Muscle of arm (tissue), 12 donors: ENCODE data around the gene PGC. TPM values are rescaled to one million over a fixed set of nuclear protein-coding genes. Genes with fewer than 3 reads are reported as not detected.
"Not testable (repeated sequence)": the region's sequence is repeated elsewhere in the genome, so short reads cannot be mapped to it uniquely, and the experiment has no call there.

Experiments
- DNase-seq: peaks from one replicate; pipeline ENCODE4 v3.0.0-alpha.2; 2013
- polyA plus RNA-seq, 12 donors: library from polyadenylated mRNA; unstranded; fragments of 120-200 nt; gene quantifications; one replicate each; pipeline ENCODE4 v1.2.1, GENCODE V29; 2013; ENCODE audit not compliant: insufficient read length in 12 of 12

Gene PGC
- polyA plus RNA-seq, 12 donors: not detected

DNA sequence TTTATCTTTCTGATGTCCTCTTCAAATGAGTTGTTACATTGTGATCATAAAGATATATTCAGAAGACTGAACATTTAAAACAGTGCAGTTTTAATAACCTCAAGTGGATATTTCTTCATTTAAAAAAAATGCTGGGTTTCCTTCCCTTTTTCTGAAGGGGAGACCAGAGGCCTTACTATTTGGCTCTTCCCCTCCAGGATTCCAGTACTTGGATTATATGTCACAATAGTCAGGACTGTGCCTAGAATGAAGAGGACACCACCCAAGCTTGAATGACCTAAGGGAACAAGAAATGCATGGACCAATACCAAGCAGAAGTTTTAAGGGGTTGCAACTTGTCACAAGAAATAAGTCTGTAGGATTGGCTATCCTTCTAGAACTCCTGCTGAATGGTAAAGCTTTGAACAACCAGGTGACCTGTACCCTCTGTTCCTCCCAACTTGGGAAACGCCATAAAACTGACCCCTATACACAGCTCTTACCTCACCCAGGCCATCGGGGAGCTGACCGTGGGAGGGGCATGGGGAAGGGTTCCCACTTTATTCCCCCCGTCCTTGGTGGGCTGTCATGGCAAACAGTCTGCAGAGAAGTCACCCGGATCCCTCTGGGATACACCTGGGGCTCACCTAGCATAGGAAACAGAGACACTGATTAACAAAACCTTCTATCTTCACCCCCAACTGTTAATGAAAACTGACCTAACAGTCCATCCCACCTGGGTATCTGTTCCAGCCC lies 30.5 kb upstream of the PGC start:
- no peak for DNase-seq

DNA sequence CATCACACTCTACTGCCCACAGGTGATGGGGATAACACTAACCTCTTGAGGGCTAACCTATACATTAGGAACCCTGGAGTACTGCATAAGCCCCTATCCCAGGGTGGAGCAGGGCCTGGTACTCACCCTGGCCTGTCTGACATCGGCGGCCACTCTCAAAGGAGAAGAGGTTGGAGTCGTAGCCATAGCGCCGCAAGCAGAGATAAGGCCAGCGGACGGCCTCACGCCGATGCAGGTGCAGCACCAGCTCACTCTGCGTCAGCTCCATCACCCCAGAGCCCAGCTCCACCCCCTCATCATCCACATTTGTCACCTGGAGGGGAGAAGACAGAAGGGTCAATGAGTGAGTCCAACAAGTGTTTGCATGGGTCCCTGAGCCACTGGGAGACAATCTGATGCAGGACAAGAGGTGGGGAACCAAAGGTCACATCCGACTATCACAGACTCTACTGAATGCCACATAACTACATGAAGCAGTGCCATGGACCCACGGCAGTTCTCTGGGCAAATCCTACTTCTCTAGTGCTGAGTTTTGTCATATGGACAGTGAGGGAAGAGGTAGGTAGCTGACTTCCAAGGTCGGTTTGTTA lies 28.2 kb upstream of the PGC start:
- DNase-seq: no peak

DNA sequence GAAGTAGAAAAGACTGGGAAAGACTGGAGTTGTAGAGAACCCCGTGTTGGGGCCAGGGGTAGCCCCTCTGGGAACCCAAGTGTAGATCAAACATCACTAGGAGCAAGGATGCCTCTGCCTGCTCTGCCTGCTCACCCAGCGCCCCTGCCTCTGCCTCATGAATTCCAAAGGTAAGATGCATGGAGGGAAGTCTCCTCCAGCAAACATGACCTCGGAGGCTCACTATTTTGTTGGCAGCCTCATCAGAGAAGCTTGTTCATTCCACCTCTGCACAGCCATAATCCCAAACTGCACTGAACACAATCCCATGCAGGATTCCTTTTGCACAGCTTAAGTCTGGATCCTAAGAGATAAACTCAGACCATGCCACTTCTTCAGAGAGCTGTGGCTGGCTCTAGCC lies 27.6 kb upstream of the PGC start:
- no peak for DNase-seq

DNA sequence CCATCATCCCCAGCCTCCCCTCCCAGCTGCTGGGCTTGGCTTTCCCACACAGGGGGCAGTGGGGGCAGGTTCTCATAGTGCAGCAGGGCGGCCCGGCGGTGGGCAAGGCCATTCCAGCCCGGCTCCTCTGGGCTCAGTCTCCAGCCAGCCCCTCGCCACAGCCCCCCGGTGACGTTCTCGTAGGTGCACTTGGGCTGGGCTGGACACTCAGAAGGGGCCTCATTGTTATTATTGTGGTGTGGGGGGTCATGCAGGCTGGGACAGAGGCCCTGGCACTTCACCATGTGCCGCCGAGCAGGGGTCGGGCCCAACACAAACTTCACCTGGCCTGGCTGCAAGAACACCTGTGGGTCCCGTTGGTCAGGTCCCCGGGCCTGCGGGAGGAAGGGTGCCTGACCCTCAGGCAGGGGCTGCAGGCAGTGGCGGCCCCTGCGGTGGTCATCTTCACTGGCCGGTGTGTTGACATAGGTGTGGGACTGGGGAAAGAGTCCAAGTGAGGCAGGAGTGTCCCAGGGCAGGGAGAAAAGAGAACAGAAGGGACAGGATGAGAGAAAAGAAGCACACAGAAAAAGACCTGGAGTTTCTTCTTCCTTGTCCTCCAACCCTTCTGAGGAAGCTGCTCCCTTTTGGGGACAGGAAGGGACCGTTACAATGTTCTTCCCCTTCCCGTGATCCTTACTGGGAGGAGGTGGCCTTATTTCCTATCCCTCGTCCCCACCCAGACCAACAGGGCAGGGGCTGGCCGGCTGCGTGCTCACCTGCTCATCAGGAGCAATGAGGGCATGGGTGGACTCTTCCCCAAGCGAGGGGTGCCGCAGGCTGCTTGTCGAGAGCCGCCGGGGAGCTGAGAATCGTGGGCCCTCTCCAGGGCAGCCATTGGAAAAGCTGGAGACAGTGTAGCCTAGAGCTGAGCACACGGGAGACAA lies 24.1 kb upstream of the PGC start:
- no peak for DNase-seq

DNA sequence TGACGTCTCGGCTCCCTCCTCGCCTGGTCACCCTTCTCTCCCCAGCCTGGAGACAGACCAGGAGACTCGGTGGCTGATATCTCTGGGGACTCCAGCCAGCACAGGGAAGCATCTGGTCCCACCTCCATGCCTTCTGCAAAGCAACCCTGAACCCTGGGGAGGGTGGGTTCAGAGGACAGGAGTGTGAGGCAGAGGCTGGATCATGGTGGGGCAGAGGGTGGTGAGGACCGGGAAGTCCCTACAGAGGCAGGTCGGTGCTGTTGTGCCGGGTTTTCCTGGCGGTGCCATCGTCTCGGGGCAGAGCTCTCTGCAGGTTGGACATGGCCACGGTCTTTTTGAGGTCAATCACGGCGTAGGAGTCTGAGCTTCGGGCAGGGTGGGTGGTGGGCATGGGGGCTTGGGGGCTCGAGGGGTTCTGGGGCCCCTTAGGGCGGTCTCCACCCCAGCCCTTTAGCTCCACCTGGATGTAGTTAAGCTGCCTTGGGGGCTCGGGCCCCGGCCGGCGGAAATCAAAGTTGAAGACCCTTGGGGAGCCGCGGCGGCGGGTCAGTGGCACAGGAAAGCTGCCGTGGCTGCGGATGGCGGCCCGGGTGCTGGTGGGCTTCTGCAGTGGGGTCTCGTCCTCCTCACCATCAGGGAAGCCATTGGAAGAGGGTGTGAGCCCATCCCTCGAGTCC lies 23.3 kb upstream of the PGC start:
- no peak for DNase-seq

DNA sequence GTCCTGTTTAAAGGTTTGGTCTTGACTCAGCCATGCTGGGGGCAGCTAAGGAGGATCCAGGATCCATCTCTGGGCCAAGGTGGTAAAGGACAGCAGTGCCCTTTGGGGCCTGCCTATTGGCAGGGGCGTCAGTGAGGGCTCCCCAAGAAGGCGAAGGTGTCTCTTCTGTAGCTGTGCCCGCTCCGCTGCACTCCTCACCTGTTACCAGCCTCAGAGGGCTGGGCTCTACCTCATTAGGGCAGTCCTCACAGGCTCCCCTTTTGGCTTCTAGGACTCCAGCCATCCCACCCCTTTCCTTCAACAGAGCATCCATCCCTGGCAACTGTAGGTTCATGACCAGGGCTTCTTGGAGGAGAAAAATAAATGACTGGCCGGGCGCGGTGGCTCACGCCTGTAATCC lies 22.2 kb upstream of the PGC start:
- DNase-seq: no peak

DNA sequence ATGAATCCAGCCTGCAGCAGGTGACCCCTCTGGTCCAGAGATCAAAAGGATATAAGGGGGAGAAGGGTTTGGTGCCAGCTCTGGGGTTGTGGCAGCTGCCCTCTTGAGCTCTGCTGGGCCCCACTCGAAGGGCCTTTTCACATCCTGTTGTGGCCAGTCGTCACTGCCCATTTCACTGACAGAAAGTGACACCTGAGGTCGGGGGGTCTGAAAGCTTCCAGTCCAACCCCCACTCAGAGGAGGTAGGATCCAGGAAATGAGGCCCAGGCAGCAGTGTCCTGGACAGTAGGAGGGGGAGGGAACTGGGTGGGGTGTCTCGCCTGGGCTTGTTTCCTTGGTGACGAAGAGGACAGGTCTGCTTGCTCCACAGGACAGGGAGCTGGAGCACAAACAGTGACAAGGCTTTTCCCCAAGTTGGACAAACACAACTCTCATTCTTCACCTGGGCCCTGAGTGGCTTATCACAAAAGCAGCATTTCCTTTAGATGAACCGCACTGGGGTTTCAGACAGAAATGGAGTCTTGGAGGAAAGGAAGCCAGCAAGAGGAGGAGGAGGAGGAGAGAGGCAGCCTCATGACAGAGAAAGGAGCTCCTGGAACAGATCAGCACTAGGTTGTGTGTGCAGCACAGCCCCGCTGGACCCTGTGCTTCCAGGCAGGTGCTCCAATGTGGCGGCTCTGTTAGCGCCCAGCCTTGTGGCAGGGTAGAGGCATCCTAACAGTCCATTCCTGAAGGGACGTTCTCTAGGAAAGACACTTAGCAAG lies 21.5 kb upstream of the PGC start:
- no peak for DNase-seq

DNA sequence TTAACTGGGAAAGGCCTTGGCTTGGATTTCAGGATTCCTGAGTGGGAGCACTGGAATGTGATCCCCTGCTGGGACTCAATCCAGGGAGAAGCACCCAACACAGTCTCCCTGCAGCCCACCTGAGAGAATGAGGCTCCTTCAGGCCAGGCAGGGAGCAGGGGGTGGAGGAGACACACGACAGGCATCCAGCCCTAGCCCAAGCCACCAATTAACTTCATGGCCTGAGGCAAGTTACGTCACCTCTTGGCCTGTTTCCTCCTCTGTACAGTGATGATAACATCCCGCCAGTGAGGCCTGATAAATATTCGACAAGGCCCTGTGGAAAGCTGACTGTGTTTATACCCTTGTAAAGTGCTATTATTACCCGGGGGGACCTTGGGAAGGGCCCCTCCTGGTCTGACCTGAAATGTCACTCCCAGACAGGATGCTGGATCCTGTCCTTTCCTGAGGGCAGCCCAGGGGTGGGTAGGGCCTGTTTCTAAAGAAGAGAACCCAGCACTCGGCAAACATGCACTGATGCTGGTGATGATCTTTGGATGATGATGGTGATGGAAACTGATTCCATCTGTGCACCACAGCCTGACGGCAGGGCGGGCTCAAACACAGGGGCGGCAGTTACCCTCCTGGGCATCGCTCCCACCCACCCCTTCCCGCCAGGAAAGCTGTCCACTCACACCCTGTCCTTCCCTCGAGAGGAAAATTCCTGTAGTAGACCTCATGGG lies 20.1 kb upstream of the PGC start:
- DNase-seq: peak; percentile 38

DNA sequence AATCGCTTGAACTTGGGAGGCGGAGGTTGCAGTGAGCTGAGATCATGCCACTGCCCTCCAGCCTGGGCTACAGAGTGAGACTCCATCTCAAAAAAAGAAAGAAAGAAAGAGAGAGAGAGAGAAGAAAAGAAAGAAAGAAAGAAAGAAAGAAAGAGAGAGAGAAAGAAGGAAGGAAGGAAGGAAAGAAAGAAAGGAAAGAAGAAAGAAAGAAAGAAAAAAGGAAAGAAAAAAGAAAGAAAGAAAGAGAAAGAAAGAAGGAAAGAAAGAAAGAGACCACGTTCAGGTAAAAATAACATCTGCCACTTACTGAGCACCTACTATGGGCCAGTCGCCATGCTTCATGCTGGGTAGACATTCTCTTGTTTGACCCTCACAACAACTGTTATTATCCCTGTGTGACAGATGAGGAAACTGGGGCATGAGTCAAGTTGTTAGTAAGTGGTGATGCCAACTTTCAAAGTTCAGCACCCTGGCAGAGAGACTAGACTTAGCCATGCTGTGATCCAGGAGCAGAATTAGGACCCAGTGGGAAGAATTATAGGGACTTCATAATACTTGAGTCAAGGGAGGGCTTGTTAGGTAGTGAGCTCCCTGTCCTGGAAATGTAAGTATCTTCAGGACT lies 19.0 kb upstream of the PGC start:
- not testable (repeated sequence) for DNase-seq

DNA sequence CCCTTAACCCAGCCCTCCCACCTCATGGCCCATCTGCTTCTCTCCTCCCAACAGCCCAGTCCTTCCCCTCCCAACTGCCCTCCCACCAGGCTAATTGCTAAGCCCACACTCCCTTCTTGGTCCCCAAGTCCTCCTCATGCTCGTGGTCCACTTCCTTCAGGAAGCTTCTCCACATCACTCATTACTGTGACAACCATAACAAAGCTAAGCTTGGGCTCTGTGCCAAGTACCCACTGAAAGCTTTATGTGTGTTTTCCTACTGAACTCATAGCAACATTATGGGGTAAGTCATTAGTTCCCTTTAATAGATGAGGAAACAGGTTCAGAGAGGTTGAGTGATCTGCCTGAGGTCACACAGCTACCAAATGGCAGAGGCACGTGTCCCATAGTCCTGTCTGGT lies 16.3 kb upstream of the PGC start:
- DNase-seq: no peak

DNA sequence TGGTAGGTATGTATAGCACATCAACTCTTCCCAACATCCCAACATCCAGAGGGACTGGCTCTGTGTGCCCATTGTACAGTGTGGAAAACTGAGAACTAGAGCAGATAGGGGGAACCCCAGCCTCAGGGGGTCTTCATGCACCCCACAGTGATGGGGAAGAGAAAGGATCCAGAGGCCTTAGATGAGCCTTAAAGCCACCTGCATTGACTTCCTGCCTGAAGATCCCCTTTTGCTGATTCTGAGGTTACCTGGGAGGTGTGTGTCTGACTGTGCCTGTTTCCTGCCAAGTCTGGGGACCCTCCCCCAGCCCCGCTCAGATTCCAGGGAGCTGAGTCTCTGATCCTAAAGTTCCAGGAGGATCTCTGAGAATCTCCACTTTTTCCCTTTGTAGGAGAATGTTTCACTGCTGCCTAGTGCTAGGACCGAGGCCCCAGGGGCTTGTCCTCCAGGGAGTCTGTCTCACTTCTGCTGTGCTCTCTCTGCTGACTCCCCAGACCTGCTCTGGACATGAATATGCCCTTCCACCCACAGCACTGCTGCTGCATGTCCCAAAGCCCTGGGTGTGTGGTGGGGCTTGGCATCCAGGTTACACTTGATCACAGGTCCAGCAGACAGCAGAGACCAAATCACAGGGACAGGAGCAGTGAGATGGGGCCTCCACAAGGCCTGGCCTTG lies 12.8 kb upstream of the PGC start:
- no peak for DNase-seq

DNA sequence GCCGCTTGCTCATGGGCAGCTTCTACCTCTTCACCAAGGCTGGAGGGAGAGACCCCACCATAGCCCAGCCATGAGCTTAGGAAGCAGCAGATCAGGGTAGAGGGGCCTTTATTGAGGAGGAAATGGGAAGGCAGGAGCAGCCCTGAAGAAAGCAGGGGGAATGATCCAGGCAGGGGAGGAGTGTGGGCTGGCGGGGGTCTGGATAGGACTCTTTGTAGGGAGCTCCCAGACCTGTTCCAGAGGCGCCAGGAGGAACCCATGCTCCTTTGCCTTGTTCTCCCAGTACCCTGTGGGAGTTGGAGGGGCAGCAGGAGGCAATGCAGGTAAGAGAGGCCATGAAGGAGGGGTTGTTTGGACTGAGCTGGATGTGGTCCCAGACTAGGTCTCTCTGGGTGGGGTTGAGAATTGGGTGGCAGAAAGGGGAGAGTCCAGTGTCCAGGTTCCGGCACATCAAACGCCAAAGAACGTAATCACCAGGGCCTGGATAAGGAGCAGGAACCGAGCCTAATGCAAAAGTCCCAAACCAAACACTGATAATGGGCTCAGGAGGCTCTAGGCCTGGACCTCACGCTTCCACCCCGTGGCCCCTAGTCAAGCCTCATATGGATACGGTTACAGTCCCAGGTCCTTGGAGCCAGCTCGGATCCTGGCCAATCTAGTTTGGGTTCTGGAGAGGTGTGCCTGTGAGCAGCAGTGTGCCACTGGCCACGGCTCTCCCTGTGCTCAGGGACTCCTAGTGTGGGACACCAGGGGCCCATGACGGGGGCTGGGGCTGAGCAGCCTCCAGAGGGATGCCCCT lies 12.1 kb upstream of the PGC start:
- no peak for DNase-seq

DNA sequence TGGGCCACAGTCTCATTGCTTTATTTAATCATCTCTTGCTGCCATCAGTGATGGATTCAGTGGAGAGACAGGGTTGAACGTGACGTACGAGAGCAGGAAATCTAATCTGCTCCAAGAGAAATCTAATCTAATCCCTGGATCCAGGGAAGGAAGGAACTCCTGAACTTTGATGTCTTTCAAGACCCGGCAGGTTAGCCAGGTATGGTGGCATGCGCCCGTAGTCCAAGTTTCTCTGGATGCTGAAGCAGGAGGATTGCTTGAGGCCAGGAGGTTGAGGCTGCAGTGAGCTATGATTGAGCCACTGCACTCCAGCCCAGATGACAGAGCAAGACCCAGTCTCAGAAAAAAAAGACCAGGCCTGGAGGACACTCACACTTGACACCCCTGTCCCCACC lies 11.4 kb upstream of the PGC start:
- no peak for DNase-seq

DNA sequence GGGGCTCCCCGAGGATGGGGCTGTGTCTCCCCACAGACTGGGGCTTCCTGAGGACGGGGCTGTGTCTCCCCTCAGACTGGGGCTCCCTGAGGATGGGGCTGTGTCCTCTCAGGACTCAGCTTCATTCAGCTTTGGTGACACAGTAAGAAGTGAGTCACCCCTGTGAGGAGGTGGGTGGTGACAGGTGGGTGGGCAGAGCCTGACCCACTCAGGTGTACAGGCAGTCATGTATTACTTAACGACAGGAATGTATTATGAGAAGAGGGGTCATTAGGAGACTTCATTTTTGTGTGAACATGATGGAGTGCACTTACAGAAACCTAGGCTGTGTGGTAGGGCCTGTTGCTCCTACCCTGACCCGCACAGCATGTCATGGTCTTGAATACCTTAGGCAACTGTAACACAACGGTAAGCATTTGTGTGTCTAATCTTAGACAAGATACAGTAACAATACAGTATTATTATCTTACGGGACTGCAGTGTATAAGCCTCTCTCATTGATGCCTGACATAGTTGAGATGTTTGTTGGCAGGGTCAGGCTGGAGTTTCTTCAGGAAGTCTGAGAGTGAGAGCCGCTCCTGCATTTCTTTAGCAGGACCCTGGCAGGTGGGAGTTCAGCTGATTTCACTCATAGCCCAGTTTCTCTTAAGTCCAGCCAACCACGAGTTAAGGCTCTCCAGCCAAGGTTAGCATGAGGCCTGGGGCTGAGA lies 10.9 kb upstream of the PGC start:
- DNase-seq: no peak

DNA sequence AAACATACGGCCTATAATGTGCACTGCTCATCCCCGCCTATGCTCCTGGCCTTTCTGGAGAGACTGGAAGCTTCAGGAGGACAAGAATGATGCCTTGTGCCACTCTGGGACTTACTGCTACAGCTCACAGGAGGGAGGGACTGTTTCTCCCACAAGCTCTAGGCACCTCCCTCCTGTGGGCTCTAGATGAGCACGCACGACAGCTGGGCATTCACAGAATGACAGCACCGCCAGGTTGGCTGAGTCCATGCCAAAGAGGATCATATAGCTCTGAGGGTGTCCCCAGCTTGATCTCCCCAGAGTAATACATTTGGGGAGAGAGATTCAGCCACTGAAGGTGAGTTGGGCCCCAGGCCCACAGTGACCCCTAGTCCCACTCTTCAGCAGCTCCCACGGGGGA lies 10.1 kb upstream of the PGC start:
- DNase-seq: no peak

DNA sequence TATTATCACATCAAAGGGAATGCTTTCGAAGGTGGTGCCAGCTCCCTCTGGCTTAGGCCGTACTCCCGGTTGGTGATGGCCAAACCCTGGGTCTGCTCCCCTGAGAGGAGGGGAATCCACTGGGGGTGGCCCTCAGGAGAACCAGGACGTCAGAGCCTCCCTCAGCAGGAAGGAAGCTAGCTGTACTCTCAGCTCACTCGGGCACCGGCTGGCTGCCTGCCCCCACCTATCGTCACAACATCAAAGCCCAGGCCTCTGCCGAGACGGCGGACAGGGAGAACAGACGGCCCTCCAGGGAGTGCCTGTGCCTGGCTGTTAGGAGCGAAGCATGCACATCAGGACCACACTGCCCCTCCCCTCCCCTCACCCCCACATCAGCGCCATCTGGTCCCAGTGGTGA lies 9.2 kb upstream of the PGC start:
- no peak for DNase-seq

DNA sequence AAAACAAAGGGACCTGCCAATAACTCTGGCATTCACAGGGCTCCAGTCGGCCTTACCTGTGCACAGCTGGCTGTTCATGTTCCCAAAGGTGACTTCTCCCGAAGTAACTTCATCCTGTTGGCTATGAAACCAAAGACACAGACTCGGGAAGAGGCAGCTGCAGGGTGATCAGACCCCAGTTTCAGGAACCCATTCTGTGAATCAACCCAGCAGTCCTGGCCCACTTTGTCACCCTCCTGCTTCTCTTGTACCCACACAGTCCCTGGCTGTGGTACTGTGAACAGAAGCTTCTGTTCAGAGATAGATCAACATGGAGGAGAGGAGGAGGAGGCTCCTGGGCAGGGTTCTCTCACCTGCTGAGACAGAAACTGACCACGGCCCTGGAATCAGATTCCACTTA lies 8.7 kb upstream of the PGC start:
- DNase-seq: no peak

DNA sequence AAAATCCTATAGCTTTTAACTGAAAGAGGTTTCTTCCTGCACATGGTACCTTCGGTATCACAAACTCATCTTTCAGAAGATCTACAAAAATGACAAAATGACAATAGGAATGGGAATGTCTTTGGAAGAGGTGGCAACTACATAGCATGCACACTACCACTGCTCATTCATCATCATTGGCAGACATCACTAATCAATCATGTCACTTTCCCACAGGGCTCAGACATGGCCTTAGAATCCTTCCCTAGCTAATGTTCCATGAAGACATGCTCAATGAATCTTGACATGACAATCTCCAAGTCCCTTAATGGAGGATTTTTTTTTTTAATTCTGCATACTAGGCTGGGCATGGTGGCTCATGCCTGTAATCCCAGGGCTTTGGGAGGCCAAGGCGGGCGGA lies 3.2 kb upstream of the PGC start:
- no peak for DNase-seq
